Neural progenitor cell (in vitro differentiated cells): ENCODE data around the gene ACKR3. TPM values are rescaled to one million over a fixed set of nuclear protein-coding genes. Genes with fewer than 3 reads are reported as not detected.

ENCODE experiments used
- DNase-seq: peaks from one replicate; pipeline ENCODE4 v3.0.0-alpha.2; 2016; ENCODE audit warnings: low spot score
- H2AFZ ChIP-seq: fragments of 200-600 bp; sonication (generic); replicated peaks from 2 replicates; pipeline ENCODE4 v1.6.1; 2016; ENCODE audit warnings: antibody characterized with exemption
- H3F3A ChIP-seq: fragments of 200-600 bp; sonication (generic); 2 replicates; pipeline ENCODE4 v1.6.1; 2016; ENCODE audit warnings: antibody characterized with exemption, low read depth
- H3K27ac ChIP-seq: fragments of 200-600 bp; sonication (generic); 2 replicates; pipeline ENCODE4 v1.5.1; 2016; ENCODE audit warnings: mild to moderate bottlenecking
- H3K27me3 ChIP-seq: fragments of 200-600 bp; sonication (generic); 2 replicates; pipeline ENCODE4 v1.6.1; 2016; ENCODE audit warnings: mild to moderate bottlenecking, moderate library complexity
- H3K36me3 ChIP-seq: fragments of 200-600 bp; sonication (generic); 2 replicates; pipeline ENCODE4 v1.5.1; 2016
- H3K4me1 ChIP-seq: fragments of 200-600 bp; sonication (generic); 2 replicates; pipeline ENCODE4 v1.6.1; 2016; ENCODE audit warnings: mixed run types
- H3K4me2 ChIP-seq: fragments of 200-600 bp; sonication (generic); 2 replicates; pipeline ENCODE4 v1.6.1; 2016
- H3K4me3 ChIP-seq: fragments of 200-600 bp; sonication (generic); 2 replicates; pipeline ENCODE4 v1.5.1; 2016
- H3K79me2 ChIP-seq: fragments of 200-600 bp; sonication (generic); 2 replicates; pipeline ENCODE4 v1.6.1; 2016; ENCODE audit warnings: low read depth
- H3K9ac ChIP-seq: fragments of 200-600 bp; sonication (generic); 2 replicates; pipeline ENCODE4 v1.6.1; 2016
- H3K9me3 ChIP-seq: fragments of 200-600 bp; sonication (generic); 2 replicates; pipeline ENCODE4 v1.5.1; 2016; ENCODE audit warnings: low read depth
- H4K20me1 ChIP-seq: fragments of 200-600 bp; sonication (generic); 2 replicates; pipeline ENCODE4 v1.6.1; 2016; ENCODE audit warnings: low read depth
- H3K27ac Mint-ChIP-seq: 3 replicates; pipeline ENCODE4 v1.8.0; 2021; ENCODE audit warnings: mixed read lengths
- H3K27me3 Mint-ChIP-seq: 2 replicates; pipeline ENCODE4 v1.8.0; 2022; ENCODE audit warnings: low read depth, mild to moderate bottlenecking, inconsistent platforms, moderate library complexity, mixed read lengths; ENCODE audit not compliant: insufficient read depth
- H3K36me3 Mint-ChIP-seq: 3 replicates; pipeline ENCODE4 v1.8.0; 2021; ENCODE audit warnings: mixed read lengths
- H3K4me1 Mint-ChIP-seq: 3 replicates; pipeline ENCODE4 v1.8.0; 2021; ENCODE audit warnings: mixed read lengths
- H3K4me3 Mint-ChIP-seq: 3 replicates; pipeline ENCODE4 v1.8.0; 2021; ENCODE audit warnings: mild to moderate bottlenecking, moderate library complexity, mixed read lengths
- H3K9me3 Mint-ChIP-seq: 3 replicates; pipeline ENCODE4 v1.8.0; 2020; ENCODE audit warnings: mixed read lengths
- CTCF ChIP-seq: fragments of 200-600 bp; sonication (generic); IDR thresholded peaks from 2 replicates; pipeline ENCODE4 v1.5.1; 2017; ENCODE audit warnings: antibody characterized with exemption, mild to moderate bottlenecking
- EZH2 ChIP-seq: fragments of 200-600 bp; sonication (generic); IDR thresholded peaks from 2 replicates; pipeline ENCODE4 v1.6.1; 2017; ENCODE audit warnings: antibody characterized with exemption, mild to moderate bottlenecking, moderate library complexity
- EZH2phosphoT487 ChIP-seq: fragments of 200-600 bp; sonication (generic); IDR thresholded peaks from 2 replicates; pipeline ENCODE4 v1.6.1; 2017; ENCODE audit warnings: antibody characterized with exemption
- total RNA-seq: library from RNA; depleted of rRNA; stranded (reverse); fragments of >200 nt; gene quantifications from 2 replicates; pipeline ENCODE4 v1.2.3, GENCODE V29; 2015; ENCODE audit warnings: low replicate concordance

Gene ACKR3
- total RNA-seq, 1 donor from 2014 or later, result 1.6 TPM

GRCh38 chr2:236533343-236533742 lies 36.3 kb upstream of the ACKR3 start:
- H2AFZ ChIP-seq, result no peak overlapping the region
- Mint-ChIP-seq H3K9me3 (no peaks in the 10 kb centered on the region), H3K36me3 (no peaks in the 10 kb centered on the region), H3K4me3 (no peak overlapping the region), H3K27me3 (peaks cover 5% of the 10 kb centered on the region), H3K27ac (no peak overlapping the region), H3K4me1 (peaks cover 22% of the 10 kb centered on the region)
- H3K4me2 ChIP-seq, result no peak overlapping the region
- H3K79me2 ChIP-seq, result no peaks in the 10 kb centered on the region
- no peaks in the 10 kb centered on the region for H3F3A ChIP-seq
- no peaks in the 10 kb centered on the region for H3K27me3 ChIP-seq
- H3K4me1 ChIP-seq, result no peaks in the 10 kb centered on the region
- no peak for TF ChIP-seq EZH2
- no peak for TF ChIP-seq CTCF
- TF ChIP-seq EZH2phosphoT487, result no peak
- no peak overlapping the region for H3K9ac ChIP-seq
- no peak overlapping the region for H3K27ac ChIP-seq
- no peaks in the 10 kb centered on the region for H3K9me3 ChIP-seq
- no peak overlapping the region for H3K4me3 ChIP-seq
- DNase-seq, result no peak
- no peaks in the 10 kb centered on the region for H3K36me3 ChIP-seq
- H4K20me1 ChIP-seq, result no peaks in the 10 kb centered on the region

DNA sequence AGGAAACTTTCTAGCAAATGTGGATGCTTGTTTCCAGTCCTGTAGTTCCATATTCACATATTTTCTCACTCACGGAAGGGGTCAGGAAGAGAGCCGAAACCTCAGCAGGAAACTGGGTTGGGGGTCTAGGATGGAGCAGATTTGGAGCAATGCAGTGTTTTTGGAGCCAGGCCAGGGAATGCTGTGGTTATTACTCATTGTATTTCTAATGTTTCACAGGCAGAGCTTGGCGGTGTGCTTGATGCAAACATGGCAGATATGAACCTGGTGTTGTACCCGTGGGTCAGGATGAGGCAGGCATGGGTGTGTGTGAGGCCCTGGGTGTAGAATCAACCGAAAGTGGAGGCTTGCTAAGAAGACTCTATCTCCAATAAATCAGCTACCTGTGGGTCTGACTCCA lies 34.6 kb upstream of the ACKR3 start:
- H3F3A ChIP-seq, result no peaks in the 10 kb centered on the region
- no peak overlapping the region for H2AFZ ChIP-seq
- H3K4me1 Mint-ChIP-seq, result peaks cover 22% of the 10 kb centered on the region
- H3K4me2 ChIP-seq, result no peak overlapping the region
- no peaks in the 10 kb centered on the region for H3K4me1 ChIP-seq
- H3K9ac ChIP-seq, result no peak overlapping the region
- H3K36me3 ChIP-seq, result no peaks in the 10 kb centered on the region
- H3K9me3 ChIP-seq, result no peaks in the 10 kb centered on the region
- no peaks in the 10 kb centered on the region for H3K27me3 ChIP-seq
- no peak overlapping the region for H3K4me3 ChIP-seq
- H3K27ac ChIP-seq, result no peak overlapping the region
- DNase-seq, result no peak
- H3K27me3 Mint-ChIP-seq, result peaks cover 5% of the 10 kb centered on the region
- no peak overlapping the region for H3K27ac Mint-ChIP-seq
- H3K79me2 ChIP-seq, result no peaks in the 10 kb centered on the region
- no peak for TF ChIP-seq EZH2
- TF ChIP-seq EZH2phosphoT487, result no peak
- no peak for TF ChIP-seq CTCF
- no peaks in the 10 kb centered on the region for H3K36me3 Mint-ChIP-seq
- H3K9me3 Mint-ChIP-seq, result no peaks in the 10 kb centered on the region
- H4K20me1 ChIP-seq, result no peaks in the 10 kb centered on the region
- no peak overlapping the region for H3K4me3 Mint-ChIP-seq

DNA sequence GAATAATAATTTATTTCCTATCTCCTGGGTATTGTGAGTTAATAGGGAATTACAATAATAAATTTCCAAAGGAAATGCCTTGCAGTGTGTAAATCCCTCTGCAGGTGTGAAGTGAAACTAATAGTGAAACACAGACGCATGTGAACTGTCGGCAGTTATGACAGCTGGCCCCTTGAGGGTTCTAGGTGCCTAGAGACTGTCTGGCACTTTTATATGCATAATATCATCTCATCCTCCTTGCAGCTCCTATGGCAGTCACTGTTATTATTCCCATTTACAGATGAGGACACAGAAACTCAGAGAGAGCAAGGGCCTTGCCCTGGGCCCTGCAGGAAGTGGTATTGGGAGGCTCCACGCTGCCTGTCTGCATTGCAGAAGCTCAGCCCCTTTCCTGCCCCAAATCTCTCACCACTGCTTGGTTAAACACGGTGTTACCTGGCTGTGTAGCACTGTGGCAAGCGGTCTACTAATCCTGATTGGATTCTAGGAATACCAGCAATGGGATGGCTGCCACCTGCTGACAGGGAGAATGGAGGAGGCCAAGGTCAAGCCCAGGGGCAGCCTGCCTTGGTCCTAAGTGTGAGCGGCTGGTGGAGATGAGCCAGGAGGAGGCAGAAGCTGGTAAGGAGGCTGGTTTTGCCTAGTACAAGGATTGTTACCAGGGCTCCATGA lies 32.8 kb upstream of the ACKR3 start:
- no peaks in the 10 kb centered on the region for H3K36me3 Mint-ChIP-seq
- H3K27me3 Mint-ChIP-seq, result peaks cover 5% of the 10 kb centered on the region
- DNase-seq, result no peak
- H3K9me3 Mint-ChIP-seq, result no peaks in the 10 kb centered on the region
- Histone ChIP-seq H3K27me3 (no peaks in the 10 kb centered on the region), H4K20me1 (no peaks in the 10 kb centered on the region), H3K9me3 (no peaks in the 10 kb centered on the region), H3K36me3 (no peaks in the 10 kb centered on the region), H3K4me1 (no peaks in the 10 kb centered on the region), H3F3A (no peaks in the 10 kb centered on the region), H3K79me2 (no peaks in the 10 kb centered on the region), H2AFZ (no peak overlapping the region), H3K27ac (no peak overlapping the region), H3K9ac (no peak overlapping the region), H3K4me2 (no peak overlapping the region), H3K4me3 (no peak overlapping the region)
- H3K4me3 Mint-ChIP-seq, result no peak overlapping the region
- TF ChIP-seq CTCF, result no peak
- no peak for TF ChIP-seq EZH2
- no peak for TF ChIP-seq EZH2phosphoT487
- H3K27ac Mint-ChIP-seq, result no peak overlapping the region
- H3K4me1 Mint-ChIP-seq, result peaks cover 22% of the 10 kb centered on the region
